Neuronal stem cell (in vitro differentiated cells): ENCODE data around the gene E2F3.

Experiments
- DNase-seq: peaks from one replicate; pipeline ENCODE4 v3.0.0-alpha.2; 2013; ENCODE audit warnings: low spot score
- H2AFZ ChIP-seq: one replicate; pipeline ENCODE4 v1.6.1; 2013; ENCODE audit warnings: mild to moderate bottlenecking, low read length, inconsistent platforms
- H2AK5ac ChIP-seq: 2 replicates; pipeline ENCODE4 v1.6.1; 2013; ENCODE audit warnings: low read depth, mild to moderate bottlenecking, inconsistent platforms, low read length, moderate library complexity, mixed read lengths
- H2BK120ac ChIP-seq: 2 replicates; pipeline ENCODE4 v1.6.1; 2013; ENCODE audit warnings: low read depth, mild to moderate bottlenecking, inconsistent platforms, low read length, moderate library complexity, mixed read lengths
- H2BK12ac ChIP-seq: one replicate; pipeline ENCODE4 v1.6.1; 2013; ENCODE audit warnings: low read length, inconsistent platforms
- H2BK15ac ChIP-seq: 2 replicates; pipeline ENCODE4 v1.6.1; 2013; ENCODE audit warnings: mild to moderate bottlenecking, low read length, inconsistent platforms, mixed read lengths
- H2BK5ac ChIP-seq: one replicate; pipeline ENCODE4 v1.6.1; 2013; ENCODE audit warnings: inconsistent platforms, mild to moderate bottlenecking, low read length, moderate library complexity
- H3K14ac ChIP-seq: one replicate; pipeline ENCODE4 v1.6.1; 2013; ENCODE audit warnings: low read length, inconsistent platforms
- H3K18ac ChIP-seq: 2 replicates; pipeline ENCODE4 v1.6.1; 2013; ENCODE audit warnings: low read length, inconsistent platforms
- H3K23ac ChIP-seq: 2 replicates; pipeline ENCODE4 v1.6.1; 2013; ENCODE audit warnings: low read depth, mild to moderate bottlenecking, mixed read lengths, low read length, inconsistent platforms; ENCODE audit not compliant: poor library complexity
- H3K27ac ChIP-seq: replicated peaks from 3 replicates; pipeline ENCODE4 v1.5.1; 2013; ENCODE audit warnings: low read length, inconsistent platforms
- H3K27me3 ChIP-seq, 3 experiments: 2 replicates each; pipeline ENCODE4 v1.6.1; 2013; ENCODE audit warnings: low read length in 3 of 3, mild to moderate bottlenecking in 2 of 3, inconsistent platforms in 1 of 3, low read depth in 1 of 3, mixed read lengths in 1 of 3, moderate library complexity in 1 of 3; ENCODE audit not compliant: control insufficient read depth in 3 of 3, insufficient read depth in 3 of 3
- H3K36me3 ChIP-seq, 2 donors: replicated peaks in 1 of 2; 2 replicates each; pipeline ENCODE4 v1.6.1; 2013; ENCODE audit warnings: low read length in 2 of 2; ENCODE audit not compliant: control insufficient read depth in 2 of 2, insufficient read depth in 2 of 2
- H3K4ac ChIP-seq: 2 replicates; pipeline ENCODE4 v1.6.1; 2013; ENCODE audit warnings: inconsistent platforms, mild to moderate bottlenecking, low read length, moderate library complexity
- H3K4me1 ChIP-seq, 2 donors: 1 replicate in 1 of 2; 2 replicates in 1 of 2; pipeline ENCODE4 v1.6.1; 2013; ENCODE audit warnings: low read length in 2 of 2, low read depth in 1 of 2; ENCODE audit not compliant: control insufficient read depth in 2 of 2, insufficient read depth in 1 of 2
- H3K4me2 ChIP-seq: one replicate; pipeline ENCODE4 v1.6.1; 2013; ENCODE audit warnings: mild to moderate bottlenecking, low read length, inconsistent platforms; ENCODE audit not compliant: insufficient read depth, poor library complexity, severe bottlenecking
- H3K4me3 ChIP-seq, 2 donors: 2 replicates each; pipeline ENCODE4 v1.5.1; 2013; ENCODE audit warnings: low read length in 2 of 2, mild to moderate bottlenecking in 2 of 2, inconsistent platforms in 1 of 2, moderate library complexity in 1 of 2
- H3K79me1 ChIP-seq: one replicate; pipeline ENCODE4 v1.6.1; 2013; ENCODE audit warnings: low read depth, mild to moderate bottlenecking, inconsistent platforms, low read length, moderate library complexity
- H3K9ac ChIP-seq: one replicate; pipeline ENCODE4 v1.6.1; 2013; ENCODE audit warnings: mild to moderate bottlenecking, low read depth, low read length, inconsistent platforms; ENCODE audit not compliant: poor library complexity
- H3K9me3 ChIP-seq, 2 donors: replicated peaks in 1 of 2; 2 replicates each; pipeline versions ENCODE3 to v1.6.1; 2013; ENCODE audit warnings: low read length in 2 of 2, mild to moderate bottlenecking in 2 of 2, inconsistent platforms in 1 of 2, low read depth in 1 of 2, mixed read lengths in 1 of 2, moderate library complexity in 1 of 2; ENCODE audit not compliant: control insufficient read depth in 2 of 2, insufficient read depth in 1 of 2
- H4K8ac ChIP-seq: one replicate; pipeline ENCODE4 v1.6.1; 2013; ENCODE audit warnings: low read depth, mild to moderate bottlenecking, inconsistent platforms, low read length, moderate library complexity
- H4K91ac ChIP-seq: one replicate; pipeline ENCODE4 v1.6.1; 2013; ENCODE audit warnings: low read length, low read depth, mild to moderate bottlenecking, inconsistent platforms; ENCODE audit not compliant: poor library complexity
- WGBS, 2 donors: extraction: QIAGEN DNeasy Blood & Tissue Kit; methylation state at CpG; one replicate each; pipeline ENCODE4 v1.1.7; 2013; ENCODE audit warnings: missing lambda C conversion rate in 2 of 2, mixed read lengths in 1 of 2; ENCODE audit not compliant: insufficient read length in 2 of 2, insufficient replicate concordance in 1 of 2; ENCODE audit errors: extremely low coverage in 2 of 2; 5-methylcytosine and 5-hydroxymethylcytosine counted together

The E2F3 gene

DNA sequence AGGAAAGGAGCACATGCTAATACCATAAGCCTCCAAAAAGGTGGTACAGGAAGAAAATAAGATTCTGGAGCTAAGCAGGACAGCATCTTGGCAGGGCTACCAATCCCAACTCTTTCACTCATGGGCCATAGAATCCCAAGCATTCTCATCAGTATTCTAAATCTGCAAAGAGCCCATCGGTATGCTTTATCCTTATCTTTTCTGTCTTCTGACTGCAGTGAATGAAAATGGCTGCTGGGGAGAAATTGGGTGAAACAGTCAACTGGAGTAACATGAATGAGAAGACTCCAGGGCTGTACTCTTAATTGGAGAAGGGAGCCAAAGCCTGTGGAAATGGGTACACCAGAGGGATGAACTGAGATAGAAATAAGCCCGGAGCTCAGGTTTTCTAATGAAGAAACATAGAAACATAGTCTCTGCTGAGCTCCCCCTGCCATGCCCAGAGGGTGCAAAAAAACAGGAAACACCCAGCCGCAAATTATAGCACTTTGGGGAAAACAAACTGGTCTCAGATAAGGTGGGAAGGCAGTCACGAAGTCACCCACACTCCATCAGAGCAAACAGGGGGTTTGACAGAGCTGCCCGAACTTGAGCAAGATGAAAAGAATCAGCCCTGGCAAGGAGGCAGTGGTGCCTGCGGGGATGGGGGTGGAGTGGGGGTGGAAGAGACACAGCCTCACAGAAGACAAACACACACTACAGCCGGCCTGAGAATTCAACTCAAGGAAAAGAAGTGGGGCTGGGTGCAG, 35.4 kb upstream of the E2F3 start:
- Histone ChIP-seq H2BK12ac (no peak overlapping the region), H3K36me3 (no peaks in the 10 kb centered on the region), H3K4me1 (no peaks in the 10 kb centered on the region), H2BK5ac (no peak overlapping the region), H4K91ac (no peak overlapping the region), H2AFZ (no peak overlapping the region), H3K27me3 (peaks cover 0 to 3% (median 0%) of the 10 kb centered on the region in 3 experiments), H3K9me3 (no peaks in the 10 kb centered on the region), H3K27ac (no peak overlapping the region), H3K4me2 (no peak overlapping the region), H3K14ac (no peak overlapping the region), H3K4me3 (no peak overlapping the region), H2BK15ac (no peak overlapping the region), H3K18ac (no peak overlapping the region), H3K9ac (no peak overlapping the region), H4K8ac (no peak overlapping the region), H3K79me1 (no peaks in the 10 kb centered on the region), H3K23ac (no peak overlapping the region), H2AK5ac (no peak overlapping the region), H3K4ac (no peak overlapping the region), H2BK120ac (no peak overlapping the region)
- DNase-seq, result no peak
- WGBS, 2 donors, result no CpG with 5 or more reads among the region's 7 CpGs

- Histone ChIP-seq H3K9me3 (no peaks in the 10 kb centered on the region), H4K91ac (no peak overlapping the region), H3K4me3 (no peak overlapping the region), H3K36me3 (no peaks in the 10 kb centered on the region), H2AFZ (no peak overlapping the region), H2BK120ac (no peak overlapping the region), H2BK12ac (no peak overlapping the region), H2BK15ac (no peak overlapping the region), H3K4ac (no peak overlapping the region), H3K27me3 (peaks cover 0 to 3% (median 0%) of the 10 kb centered on the region in 3 experiments), H3K23ac (no peak overlapping the region), H3K79me1 (no peaks in the 10 kb centered on the region), H2BK5ac (no peak overlapping the region), H3K4me2 (no peak overlapping the region), H4K8ac (no peak overlapping the region), H3K27ac (no peak overlapping the region), H3K14ac (no peak overlapping the region), H2AK5ac (no peak overlapping the region), H3K9ac (no peak overlapping the region), H3K18ac (no peak overlapping the region), H3K4me1 (no peaks in the 10 kb centered on the region)
- no CpG with 5 or more reads among the region's 1 CpG for WGBS, 2 donors
- no peak for DNase-seq
Observed at GRCh38 chr6:20367743-20368485, 33.8 kb upstream of the E2F3 start.

GRCh38 chr6:20370393-20370792, 31.3 kb upstream of the E2F3 start:
- Histone ChIP-seq H3K9me3 (no peaks in the 10 kb centered on the region), H2BK5ac (no peak overlapping the region), H3K14ac (no peak overlapping the region), H3K18ac (no peak overlapping the region), H3K27me3 (no peaks in the 10 kb centered on the region), H3K4me2 (no peak overlapping the region), H3K27ac (no peak overlapping the region), H3K79me1 (no peaks in the 10 kb centered on the region), H2BK15ac (no peak overlapping the region), H2BK120ac (no peak overlapping the region), H3K36me3 (no peaks in the 10 kb centered on the region), H2AFZ (no peak overlapping the region), H3K23ac (no peak overlapping the region), H2AK5ac (no peak overlapping the region), H2BK12ac (no peak overlapping the region), H3K4me1 (no peaks in the 10 kb centered on the region), H3K4ac (no peak overlapping the region), H4K91ac (no peak overlapping the region), H3K4me3 (no peak overlapping the region), H3K9ac (no peak overlapping the region), H4K8ac (no peak overlapping the region)
- WGBS, 2 donors, result no CpG with 5 or more reads among the region's 2 CpGs
- DNase-seq, result no peak

DNA sequence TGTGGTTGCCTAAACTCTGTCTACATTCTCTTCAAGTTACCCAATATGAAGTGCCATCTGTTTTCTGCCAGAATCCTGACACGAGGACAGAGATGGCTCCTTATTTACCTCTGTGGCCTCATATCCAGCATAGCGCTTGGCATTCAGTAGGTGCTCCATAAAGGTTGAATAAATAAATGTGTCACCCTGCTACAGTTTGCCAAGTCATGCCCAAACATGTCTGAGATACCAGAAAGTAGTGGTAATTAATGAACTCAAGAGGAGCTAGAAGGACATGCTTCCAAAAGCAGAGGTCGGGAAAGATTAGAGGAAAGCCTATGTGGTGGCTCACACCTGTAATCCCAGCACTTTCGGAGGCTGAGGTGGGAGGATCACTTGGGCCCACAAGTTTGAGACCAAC, 30.9 kb upstream of the E2F3 start:
- Histone ChIP-seq H3K18ac (no peak overlapping the region), H2BK15ac (no peak overlapping the region), H2BK5ac (no peak overlapping the region), H3K9me3 (no peaks in the 10 kb centered on the region), H3K4me2 (no peak overlapping the region), H3K9ac (no peak overlapping the region), H2AK5ac (no peak overlapping the region), H2BK12ac (no peak overlapping the region), H3K4ac (no peak overlapping the region), H4K91ac (no peak overlapping the region), H3K36me3 (no peaks in the 10 kb centered on the region), H3K79me1 (no peaks in the 10 kb centered on the region), H3K23ac (no peak overlapping the region), H3K27me3 (no peaks in the 10 kb centered on the region), H3K4me3 (no peak overlapping the region), H3K27ac (no peak overlapping the region), H3K4me1 (no peaks in the 10 kb centered on the region), H3K14ac (no peak overlapping the region), H2AFZ (no peak overlapping the region), H2BK120ac (no peak overlapping the region), H4K8ac (no peak overlapping the region)
- no CpG with 5 or more reads among the region's 4 CpGs for WGBS, 2 donors
- no peak for DNase-seq
